ENCODE results near the gene UBR4.

Gene UBR4

GRCh38 chr1:19035377-19036040 lies 174.6 kb downstream of the UBR4 start:
- H3K4me3 ChIP-seq (ENCODE audit: low read length): no peak overlapping the region
- TF ChIP-seq, protein P1, sequence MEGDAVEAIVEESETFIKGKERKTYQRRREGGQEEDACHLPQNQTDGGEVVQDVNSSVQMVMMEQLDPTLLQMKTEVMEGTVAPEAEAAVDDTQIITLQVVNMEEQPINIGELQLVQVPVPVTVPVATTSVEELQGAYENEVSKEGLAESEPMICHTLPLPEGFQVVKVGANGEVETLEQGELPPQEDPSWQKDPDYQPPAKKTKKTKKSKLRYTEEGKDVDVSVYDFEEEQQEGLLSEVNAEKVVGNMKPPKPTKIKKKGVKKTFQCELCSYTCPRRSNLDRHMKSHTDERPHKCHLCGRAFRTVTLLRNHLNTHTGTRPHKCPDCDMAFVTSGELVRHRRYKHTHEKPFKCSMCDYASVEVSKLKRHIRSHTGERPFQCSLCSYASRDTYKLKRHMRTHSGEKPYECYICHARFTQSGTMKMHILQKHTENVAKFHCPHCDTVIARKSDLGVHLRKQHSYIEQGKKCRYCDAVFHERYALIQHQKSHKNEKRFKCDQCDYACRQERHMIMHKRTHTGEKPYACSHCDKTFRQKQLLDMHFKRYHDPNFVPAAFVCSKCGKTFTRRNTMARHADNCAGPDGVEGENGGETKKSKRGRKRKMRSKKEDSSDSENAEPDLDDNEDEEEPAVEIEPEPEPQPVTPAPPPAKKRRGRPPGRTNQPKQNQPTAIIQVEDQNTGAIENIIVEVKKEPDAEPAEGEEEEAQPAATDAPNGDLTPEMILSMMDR (conservative IDR thresholded peaks at IDR 0.05; ENCODE audit: low read depth, low read length): no peak
- DNase-seq (ENCODE audit: low read depth): no peak

- no peak overlapping the region for H3K4me3 ChIP-seq (ENCODE audit: low read length)
- TF ChIP-seq, protein P1 (conservative IDR thresholded peaks at IDR 0.05; ENCODE audit: low read depth, low read length): no peak
- DNase-seq (ENCODE audit: low read depth): no peak
Observed at GRCh38 chr1:19034721-19035120, 175.3 kb downstream of the UBR4 start.

DNA sequence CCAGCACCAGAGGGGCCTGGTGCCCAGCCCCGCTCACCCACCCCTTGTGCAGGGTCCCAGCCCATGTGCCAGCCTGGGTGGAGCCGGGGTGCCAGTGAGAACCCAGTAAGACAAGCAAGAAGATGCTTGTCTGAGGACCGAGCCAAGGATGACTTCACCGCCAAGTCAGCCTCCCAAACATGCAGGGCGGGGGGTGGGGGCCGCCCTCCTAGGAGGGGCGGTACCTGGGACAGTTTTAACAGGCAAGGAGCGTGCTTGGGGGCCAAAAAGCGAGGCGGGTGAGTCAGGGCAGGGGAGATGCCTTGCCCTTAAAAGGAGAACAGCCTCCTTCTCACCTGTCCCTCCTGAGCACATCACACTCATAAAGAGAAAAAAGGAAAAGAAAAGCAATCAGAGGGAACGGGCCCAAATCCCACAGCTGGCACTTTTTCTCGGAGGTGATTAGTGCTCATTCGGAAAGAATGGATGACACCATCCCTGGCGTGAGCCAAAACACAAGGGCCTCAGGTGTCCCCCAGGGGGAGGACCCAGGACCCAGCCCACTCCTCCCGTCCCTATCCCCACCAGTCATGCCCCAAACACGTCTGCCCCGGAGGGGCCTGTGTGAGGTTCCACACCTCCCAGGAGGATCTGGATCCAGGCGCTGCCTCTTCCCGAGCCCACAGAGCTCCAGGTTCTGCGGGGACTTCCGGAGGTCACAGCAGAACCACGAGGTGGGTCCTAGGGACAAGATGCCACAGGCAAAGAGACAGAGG lies 176.0 kb downstream of the UBR4 start:
- no peak for DNase-seq (ENCODE audit: low read depth)
- no peak overlapping the region for H3K4me3 ChIP-seq (ENCODE audit: low read length)

DNA sequence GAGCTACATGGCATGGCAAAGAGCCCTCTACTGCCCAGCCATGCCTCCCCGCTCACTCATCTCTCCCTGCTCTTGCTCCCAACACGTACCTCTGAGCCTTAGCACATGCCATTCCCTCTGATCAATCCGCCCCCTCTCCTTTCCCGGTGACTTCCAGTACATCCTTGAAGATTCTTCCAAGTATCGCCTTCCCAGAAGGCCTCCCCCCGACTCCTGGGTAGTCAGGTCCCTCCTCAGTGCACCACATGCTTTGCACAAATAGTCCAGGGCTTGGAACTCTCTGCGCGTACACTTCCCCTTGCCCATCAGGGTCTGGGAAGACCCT lies 176.6 kb downstream of the UBR4 start:
- no peak overlapping the region for H3K4me3 ChIP-seq (ENCODE audit: low read length)
- DNase-seq (ENCODE audit: low read depth): no peak
- TF ChIP-seq, protein P1 (conservative IDR thresholded peaks at IDR 0.05; ENCODE audit: low read depth, low read length): no peak

More for the DNA sequence above, 176.0 kb downstream of the UBR4 start:
- TF ChIP-seq, protein P1 (conservative IDR thresholded peaks at IDR 0.05; ENCODE audit: low read depth, low read length): no peak

- TF ChIP-seq, protein P1 (conservative IDR thresholded peaks at IDR 0.05; ENCODE audit: low read depth, low read length): no peak
- H3K4me3 ChIP-seq (ENCODE audit: low read length): no peak overlapping the region
- no peak for DNase-seq (ENCODE audit: low read depth)
Observed at GRCh38 chr1:19032701-19033514, 177.2 kb downstream of the UBR4 start.

DNA sequence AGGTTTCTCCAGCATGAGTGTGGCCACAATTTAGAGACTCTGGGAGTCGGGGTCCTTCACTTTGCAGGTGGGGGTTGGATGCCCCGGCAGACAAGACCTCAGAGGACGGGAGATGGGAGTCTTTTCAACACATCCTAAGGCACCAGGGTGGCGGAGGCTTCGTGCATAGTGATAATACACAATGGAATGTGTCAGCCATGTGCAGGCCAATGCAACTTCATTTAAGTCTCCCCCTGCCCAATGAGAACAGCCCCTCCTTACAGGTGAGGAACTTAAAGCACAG lies 177.7 kb downstream of the UBR4 start:
- no peak for DNase-seq (ENCODE audit: low read depth)
- H3K4me3 ChIP-seq (ENCODE audit: low read length): no peak overlapping the region
- TF ChIP-seq, protein P1 (conservative IDR thresholded peaks at IDR 0.05; ENCODE audit: low read depth, low read length): no peak

Data from retinal pigment epithelial cell (primary cell).